DMS79 treated with DMSO at 0.1 percent for 48 hours (cell line): Measurements from ENCODE around the gene TNIK.
"Not testable (repeated sequence)": the region's sequence is repeated elsewhere in the genome, so short reads cannot be mapped to it uniquely, and the experiment has no call there.

Experiments used
- DNase-seq: peaks from one replicate; lab custom pipeline; 2025; lab: John Stamatoyannopoulos, UW

Gene TNIK

DNA sequence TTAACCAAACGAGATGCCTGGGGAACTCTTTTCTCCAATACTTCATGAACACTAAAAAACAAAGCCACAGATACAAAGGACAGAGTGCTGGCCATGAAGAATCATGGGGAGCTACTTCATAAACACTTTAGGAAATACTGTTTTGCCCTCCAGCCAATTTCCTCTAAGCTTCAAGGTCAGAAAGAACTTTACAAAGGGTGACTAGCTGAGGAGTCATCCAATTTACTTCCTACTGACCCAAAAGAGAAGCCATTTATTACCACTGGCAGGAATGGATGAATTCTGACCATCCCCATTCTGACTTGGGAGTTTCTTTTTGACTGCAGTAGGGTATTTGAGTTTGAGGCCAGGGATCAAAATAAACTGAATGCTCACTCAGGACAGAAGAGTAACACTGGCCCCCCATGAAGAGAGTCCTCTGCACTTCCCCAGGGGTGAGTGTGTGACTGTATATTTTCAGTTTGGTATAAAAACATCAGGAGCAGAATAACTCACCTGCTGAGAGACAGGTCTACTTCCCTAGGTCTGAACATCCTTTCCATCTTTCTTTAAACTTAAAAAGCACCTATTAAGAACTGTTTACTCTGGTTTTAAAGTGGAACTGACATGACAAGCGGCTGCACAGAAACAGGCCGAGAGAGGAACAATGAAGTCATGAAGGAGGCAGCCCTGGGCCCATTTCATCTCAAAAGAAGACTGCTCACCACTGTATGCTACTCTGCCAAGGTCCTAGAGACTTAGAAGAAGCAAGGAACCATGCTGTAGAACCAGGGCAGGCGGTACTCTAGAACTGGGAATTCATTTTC lies 203.6 kb downstream of the TNIK start:
- no peak for DNase-seq

DNA sequence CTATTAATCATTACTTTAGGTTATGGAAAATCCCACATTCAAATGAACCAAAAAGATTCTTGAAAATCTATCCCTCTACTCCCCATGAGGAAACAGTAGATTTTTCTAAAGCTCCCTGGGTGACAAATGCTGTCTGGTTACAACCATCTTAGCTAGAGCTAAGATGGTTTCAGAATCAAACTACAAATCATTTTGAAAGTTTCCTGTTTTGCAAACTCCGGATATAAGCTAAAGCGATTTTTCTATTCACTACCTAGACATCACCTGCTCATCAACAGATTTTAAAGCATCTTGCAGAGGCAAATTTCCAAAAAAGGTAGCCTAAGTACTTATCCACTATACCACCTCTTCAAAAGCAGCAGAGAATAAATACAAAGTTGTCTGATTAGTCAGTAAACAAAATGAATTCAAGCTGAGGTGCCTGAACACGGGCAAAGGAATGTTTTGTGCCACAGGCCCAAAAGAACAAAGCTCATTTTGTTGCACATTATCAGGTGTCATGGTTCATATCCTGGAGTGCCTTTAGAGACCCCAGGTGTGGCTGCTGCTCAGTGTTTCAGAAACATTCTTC lies 204.9 kb downstream of the TNIK start:
- peak; percentile 35 for DNase-seq

DNA sequence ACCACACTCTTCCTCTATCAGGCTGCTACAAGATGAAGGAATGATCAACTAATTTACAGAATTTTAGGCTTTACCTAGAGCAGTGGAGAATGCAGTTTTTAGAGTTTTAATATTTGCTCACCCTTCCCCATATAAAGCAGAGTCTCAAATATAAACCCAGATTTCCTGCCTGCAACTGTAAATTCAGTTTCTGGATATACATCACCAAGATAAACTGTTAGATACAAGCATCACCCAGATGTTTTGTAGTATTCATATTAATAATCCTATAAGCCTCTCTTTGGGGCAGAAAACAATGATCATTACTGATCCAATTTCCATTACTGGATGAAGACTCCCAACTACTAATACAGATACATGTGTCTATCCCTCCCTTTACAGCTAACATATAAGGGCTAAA lies 205.9 kb downstream of the TNIK start:
- DNase-seq = no peak

DNA sequence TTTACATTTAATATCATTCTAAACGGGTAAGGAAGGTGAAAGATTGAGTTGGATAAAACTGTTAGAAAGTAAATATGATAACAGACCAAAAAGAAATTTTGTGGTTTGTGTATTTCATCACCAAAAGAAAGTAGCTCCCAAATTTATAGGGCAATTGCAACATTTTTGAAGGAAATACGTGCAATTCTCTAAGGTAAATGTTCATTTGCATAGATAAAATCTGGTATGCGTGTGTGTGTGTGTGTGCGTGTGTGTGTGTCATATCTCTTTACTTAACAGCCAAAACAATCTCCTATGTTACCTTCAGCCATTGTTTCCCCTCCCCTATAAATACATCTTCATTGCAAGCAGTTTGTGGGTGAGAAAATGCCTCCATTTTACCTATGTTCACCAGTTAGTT lies 208.4 kb downstream of the TNIK start:
- no peak for DNase-seq

DNA sequence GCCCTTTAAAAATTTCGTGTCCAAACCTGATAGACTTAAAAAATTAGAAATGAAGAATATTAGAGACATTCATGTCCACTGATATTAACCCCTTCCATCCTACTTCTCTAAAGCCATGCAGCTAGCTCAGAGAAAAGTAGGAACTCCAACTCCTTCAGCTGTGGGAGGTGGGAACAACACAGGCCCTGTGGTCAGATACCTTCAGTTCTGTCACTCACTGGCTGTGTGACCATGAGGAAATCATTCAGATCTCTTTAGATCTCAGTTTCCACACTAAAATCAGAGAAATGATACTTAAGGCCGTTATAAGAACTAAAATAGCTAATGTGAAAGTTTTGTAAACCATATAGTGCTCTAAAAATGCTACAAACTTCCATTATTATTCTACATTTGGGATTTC lies 209.8 kb downstream of the TNIK start:
- DNase-seq = no peak

DNA sequence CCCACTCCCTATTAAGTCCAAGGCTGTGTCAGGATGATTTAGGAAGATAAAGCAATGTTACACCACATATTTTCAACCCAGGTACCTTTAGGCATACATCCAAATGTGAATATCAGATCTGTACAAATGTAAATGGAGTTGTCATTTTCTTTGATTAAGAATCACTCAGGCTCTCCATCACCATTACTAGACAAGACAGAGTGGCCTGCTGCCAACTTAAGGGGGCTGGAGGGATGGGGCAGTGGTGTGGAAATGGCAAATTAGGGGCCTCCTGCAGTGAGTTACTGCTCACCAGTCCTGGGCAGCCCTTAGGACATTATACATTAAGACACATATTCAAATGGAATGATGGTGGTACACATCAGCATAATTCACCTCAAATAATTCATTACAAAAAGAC lies 211.0 kb downstream of the TNIK start:
- DNase-seq = no peak

DNA sequence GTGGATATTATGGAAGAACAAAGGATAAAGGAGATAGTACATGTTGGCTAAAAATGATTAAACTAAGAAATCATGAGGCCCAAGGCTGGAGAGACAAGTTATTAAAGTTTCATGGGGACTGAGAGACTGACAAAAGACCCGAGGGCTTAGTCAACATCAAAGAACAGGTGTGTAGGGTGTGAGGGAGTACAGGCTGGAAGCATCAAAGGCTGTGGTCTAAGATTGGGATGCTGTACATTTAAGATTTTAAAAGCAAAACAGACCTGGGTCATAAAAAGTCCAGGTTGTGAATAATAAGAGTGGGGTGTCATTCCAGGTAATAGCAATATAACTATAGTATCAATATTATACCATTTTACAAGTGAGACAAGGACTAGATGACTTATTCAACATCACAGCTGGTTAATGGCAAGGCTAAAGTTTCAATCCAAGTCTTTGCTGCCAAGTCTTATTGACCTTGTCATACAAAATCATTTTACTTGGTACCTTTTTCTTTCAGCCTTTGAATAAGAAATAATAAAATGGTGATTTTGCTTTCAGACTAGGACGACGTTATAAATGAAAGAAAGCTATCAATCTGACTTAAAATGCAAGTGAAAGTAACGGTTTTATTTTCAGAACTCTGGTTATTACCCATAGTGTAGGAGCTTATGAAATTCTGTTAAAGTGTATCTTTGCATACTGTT lies 211.6 kb downstream of the TNIK start:
- no peak for DNase-seq

DNA sequence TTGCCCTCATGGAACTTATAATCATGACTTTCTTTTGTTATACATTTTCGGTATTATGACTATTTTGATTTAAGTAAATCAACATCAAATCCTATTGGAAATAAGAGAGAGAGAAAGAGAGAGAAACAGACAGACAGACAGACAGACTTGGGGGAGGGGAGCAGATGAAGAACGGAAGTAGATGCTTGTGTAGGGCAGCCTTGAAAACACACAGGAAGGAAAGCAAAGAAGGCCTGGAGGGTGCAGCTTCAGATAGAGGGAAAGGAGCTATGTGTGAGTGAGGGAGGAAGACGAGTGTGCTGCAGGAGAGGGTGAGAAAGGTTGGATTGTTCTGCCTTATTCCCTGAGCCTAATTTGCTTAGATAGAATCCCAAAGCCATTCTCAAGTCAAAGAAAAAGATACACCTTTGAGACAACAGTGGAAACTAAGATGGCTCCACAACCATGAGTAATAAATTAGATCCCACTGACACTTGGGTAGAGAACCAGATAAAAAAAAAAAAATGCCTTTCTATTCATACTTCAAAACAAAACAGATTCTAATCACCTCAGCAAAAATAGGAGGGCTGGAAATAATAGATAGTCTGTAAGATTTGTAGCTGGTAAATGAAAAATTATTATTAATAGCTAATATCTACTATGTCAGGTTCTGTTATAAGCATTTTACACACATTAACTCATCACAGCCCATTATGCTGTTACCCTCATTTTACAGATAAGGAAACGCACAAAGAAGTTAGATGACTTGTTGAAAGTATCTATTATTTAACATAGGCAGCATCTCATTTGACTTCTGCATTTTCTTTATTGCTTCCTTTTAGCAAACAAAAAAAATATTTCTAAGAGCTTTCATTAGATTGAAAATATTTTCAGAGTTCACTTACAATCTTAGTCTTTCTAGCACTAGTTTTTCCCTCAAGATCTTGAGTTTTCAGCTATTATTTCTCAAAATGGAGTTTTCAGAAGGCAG lies 214.1 kb downstream of the TNIK start:
- DNase-seq = no peak

DNA sequence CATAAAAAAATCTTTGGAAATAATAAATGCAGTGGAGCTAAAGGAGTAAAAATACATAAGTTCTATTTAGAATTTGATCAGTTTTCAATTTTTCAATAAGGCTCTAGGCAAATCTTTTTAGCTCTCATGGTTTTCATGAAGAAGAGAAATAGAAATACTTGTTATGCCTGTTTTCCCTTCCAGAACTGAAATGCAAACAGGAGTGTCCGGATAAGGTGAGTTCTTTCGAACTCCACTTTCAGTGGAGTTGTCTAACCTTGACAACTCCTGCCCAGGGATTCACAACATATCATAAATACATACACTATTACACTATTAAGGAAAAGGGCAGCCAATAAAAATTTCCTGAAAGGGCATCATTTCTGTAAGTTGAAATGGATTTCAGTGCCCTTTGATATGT lies 217.3 kb downstream of the TNIK start:
- no peak for DNase-seq

DNA sequence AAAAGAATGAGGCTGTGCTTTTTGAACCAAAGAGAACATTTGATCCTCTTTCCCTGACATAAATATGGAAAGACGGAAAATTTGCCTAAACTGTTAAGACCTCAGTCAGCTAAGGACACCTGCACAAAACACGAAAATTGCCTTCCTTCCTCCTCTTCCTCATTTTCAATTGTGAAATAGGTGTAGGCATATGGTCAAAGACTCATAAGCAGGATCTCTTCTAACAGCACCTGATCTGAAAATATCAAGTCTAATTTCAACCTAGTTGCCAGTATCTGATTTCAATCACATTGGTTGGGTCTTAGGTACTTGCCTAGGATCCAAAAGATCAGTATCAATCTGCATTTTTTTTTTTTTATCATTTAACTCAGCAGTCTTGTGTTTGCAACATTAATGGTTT lies 218.0 kb downstream of the TNIK start:
- no peak for DNase-seq

DNA sequence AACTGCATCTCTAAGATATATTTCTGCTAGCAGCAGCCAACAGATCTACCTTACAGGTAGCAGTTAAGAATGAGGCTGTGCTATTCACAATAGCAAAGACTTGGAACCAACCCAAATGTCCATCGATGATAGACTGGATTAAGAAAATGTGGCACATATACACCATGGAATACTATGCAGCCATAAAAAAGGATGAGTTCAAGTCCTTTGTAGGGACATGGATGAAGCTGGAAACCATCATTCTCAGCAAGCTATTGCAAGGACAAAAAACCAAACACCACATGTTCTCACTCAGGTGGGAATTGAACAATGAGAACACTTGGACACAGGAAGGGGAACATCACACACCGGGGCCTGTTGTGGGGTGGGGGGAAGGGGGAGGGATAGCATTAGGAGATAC lies 218.6 kb downstream of the TNIK start:
- DNase-seq = not testable (repeated sequence)

DNA sequence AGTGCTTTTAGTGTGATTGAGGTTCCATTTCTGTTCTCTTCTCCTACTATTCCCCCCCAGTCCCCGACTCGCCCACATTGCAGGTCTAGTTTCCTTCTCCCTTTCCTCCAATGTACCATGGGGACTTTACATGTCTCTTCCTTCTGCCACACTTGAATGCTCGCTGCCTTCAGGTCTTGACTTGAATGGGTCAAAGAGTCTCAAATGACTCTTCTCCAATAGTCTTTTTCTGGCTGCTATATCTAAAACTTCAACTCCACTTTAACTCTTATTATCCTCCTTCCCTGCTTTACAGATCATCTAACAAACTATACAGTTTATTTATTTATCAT lies 219.7 kb downstream of the TNIK start:
- no peak for DNase-seq

DNA sequence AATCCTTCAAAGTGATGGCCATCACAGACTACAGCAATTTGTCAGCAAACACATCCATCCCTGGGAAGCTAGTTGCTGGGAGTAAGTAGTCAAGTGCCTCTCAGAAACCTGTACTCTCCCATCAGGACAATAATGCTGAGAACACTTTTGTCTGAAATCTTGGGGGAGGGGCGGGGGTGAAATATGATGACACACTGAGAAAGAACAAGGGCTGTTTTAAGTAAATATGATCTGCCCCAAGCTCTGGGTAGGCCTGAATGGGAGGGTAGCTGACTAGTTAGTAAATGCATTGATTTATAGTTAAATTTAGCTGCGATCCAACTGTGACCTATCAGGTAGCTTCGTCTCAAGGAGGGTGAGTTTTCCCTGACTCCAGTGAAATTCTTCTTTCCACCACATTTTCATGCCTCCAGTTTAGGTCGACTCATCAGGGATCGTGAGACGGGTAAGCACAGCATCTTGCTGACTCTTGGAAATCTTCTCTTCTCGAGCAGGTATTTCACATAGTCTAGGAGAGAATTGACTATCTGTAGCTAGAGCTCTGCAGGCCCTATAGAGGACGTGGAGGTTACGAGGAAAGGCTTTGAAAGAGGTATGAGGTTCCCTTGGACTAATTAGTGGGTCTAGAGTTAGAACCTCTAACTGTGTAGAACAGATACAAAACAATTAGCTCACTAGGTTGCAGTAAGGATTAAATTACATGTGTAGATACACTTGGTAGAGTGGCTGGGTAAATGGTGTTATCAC lies 220.3 kb downstream of the TNIK start:
- peak; percentile 37 for DNase-seq

DNA sequence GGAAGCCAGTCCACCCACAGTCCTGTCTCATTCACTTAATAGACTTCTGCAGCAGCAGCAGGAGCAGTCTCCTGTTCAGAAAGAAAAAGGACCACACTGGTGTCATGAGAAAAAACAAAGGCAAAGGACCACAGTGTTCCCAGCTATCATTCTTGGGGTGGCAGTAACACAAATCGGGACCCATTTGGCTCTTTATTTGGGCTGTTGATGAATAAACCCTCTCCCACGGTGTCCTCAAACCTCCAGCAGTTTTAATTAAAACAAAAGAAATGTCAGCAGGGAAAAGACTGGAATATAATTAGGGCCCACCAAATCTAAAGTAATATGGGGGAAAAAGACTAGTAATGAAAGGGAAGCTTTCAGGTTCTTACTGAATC lies 223.2 kb downstream of the TNIK start:
- DNase-seq = no peak

DNA sequence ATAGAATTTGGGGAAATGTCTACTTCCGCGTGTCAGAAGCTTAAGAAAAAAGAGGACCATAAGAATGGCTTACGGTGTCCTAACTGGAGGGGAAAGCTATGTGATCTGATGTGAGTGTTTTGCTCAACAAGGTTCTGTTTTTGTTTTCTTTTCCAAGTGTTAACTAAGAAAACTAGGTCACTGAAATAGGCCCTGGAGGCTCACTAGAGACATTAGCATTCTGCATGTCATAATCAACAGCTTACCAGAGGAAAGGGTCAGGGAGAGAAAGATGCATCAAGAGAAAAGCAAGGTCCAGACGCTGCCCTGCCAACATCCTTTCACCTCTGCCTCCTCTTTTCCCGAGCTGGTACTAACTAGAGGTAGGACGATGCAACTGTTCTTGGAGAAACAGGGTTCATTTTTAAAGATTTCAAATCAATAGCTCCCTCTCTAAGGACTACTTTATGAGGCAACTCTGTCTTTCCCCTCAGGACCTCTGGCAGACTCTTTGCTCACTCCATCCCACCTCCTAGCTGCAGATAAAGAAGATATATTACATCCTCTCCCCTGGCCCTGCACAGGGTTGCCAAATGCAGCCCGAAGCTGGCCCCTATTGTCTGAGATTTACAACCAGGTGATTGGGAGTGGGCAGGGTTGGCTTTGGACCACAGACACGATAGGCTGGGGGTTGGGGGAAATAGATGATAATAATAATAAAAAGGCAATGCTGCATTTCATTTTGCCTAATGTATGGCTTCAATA lies 223.8 kb downstream of the TNIK start:
- DNase-seq = no peak

DNA sequence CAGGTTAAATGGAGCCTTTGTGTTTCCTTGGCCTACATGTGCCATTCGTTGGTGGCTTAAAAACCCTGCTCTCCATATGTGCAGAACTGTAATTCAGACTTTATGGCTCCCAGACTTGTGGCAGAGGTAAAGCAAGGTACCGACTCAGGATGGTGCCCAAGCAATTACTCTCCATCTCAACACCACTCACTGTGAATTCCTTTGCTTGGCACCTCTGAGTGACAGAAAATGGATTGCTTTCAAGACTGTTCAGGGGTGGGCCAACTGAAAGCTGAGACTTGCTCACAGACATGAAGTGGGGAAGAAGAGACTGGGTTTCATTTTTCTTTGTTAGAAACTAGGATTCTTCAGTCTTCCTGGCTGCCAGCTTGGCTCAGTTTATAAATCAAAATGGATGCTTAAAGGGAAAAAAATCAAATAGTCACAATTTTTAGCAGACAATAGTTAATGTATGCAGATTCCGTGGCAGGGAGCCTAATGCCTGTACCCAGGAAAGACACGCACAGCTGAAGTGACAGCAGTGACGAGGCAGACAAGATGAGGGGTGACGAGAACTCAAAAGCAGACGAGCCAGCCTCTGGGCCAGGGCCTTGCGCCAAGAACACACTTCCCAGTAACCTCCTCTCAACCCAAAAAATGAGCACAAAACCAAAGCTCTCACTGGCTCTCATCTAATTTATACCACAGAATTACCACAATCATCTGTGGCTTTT lies 225.8 kb downstream of the TNIK start:
- no peak for DNase-seq

DNA sequence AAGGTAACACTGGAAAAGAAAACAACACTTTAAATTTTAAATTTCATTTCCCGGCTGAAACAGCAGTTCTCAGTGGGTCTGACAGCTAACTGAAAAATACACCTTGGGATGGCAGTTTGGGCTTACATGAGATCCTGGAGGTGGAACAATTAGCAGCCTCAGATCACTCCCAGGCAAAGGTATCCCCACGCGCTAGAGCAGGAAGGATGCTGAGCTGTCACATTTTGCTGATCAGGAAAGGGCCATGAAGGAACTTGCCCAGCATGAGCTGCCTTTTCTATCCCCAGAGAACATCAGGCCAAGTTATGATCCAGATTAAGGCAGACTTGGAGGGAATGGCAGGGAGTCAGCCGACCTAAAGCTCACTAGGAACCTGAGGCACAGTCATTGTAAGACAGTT lies 228.8 kb downstream of the TNIK start:
- no peak for DNase-seq

DNA sequence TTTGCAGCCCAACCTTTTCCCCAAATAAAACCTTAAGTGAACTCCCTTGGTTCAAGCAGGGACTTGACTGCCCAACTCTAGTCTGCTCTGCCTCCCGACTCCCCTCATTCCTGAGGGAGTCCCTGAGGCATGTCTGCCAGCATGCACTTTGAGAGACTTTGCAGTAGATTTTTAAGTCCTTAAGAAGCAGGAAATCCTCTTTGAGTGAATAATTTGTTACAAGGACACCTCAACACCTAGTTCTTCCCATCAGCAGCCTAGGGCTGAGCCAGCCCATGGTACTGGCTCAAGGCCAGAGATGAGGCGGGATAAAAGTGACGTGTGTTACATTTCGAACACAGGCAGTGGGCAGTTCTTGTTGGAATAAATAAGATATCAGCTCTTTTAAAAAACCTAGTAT lies 229.3 kb downstream of the TNIK start:
- DNase-seq = peak; percentile 26

DNA sequence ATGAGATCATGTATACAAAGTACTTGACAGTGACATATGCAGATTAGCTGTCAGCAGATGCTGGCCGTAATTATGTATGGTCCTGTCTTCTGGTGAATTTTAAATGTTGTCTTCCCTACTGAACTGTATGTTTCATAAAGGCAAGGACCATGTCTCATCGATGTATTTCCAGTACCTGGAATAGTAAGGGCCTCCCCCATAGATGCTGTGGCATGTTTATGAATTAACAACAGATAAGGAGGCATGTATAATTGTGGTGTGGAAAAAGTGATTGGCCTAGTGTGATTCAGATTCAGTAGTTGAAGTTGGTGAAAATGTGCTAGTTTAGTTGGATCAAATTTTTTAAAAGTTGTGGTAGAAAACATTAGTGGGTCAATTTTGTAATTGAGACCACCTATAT lies 231.0 kb downstream of the TNIK start:
- DNase-seq = no peak

DNA sequence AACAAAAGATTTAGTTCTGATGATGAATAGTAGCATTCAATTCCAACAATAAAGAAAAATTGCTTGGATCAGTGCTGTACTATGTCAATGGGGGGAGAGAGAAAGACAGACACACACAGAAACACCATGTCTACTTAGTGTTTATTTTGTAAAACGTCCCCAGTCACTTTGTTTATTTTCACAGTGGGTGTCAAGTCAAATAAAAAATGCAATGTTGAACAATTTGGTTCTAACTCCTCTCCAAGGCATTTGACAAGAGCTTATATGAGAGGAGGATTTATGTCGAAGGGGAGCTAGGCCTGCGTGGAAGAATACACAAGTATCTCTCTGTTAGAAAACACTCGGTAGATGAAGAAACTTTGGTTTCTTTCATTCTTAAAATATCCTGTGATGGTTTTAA lies 232.0 kb downstream of the TNIK start:
- DNase-seq = no peak
